HG03442 (cell line): ENCODE measurements around the gene FUT3.
A peak's percentile ranks its signal among the peaks of the same experiment; 100 is the strongest.
"Not testable (repeated sequence)": the region's sequence is repeated elsewhere in the genome, so short reads cannot be mapped to it uniquely, and the experiment has no call there.

Experiments
- ATAC-seq: cut with Tn5 transposase; IDR thresholded peaks from one replicate; pipeline ENCODE4 v1.9.1; 2021; ENCODE audit warnings: mild to moderate bottlenecking, moderate library complexity; ENCODE audit not compliant: unreplicated experiment

Gene FUT3

GRCh38 chr19:5850189-5850588 lies 1.1 kb downstream of the FUT3 start:
- no peak for ATAC-seq

- not testable (repeated sequence) for ATAC-seq
Measured at GRCh38 chr19:5848621-5849020, 2.6 kb downstream of the FUT3 start.

- not testable (repeated sequence) for ATAC-seq
Measured at GRCh38 chr19:5847846-5848245, 3.4 kb downstream of the FUT3 start.

- ATAC-seq = no peak
Measured at GRCh38 chr19:5844456-5845433, 6.5 kb downstream of the FUT3 start.

- no peak for ATAC-seq
Measured at GRCh38 chr19:5843295-5843927, 7.8 kb downstream of the FUT3 start.

- ATAC-seq = not testable (repeated sequence)
Measured at GRCh38 chr19:5841735-5842111, 9.5 kb downstream of the FUT3 start.

GRCh38 chr19:5839065-5840017 lies 11.9 kb downstream of the FUT3 start, which contains the start of gene FUT6:
FUT6 (minus strand) TSS chr19:5839702; CDS start chr19:5832567, 7,135 bp downstream.
- no peak for ATAC-seq

- no peak for ATAC-seq
Measured at GRCh38 chr19:5838353-5839064, 12.7 kb downstream of the FUT3 start.

- ATAC-seq = no peak
Measured at GRCh38 chr19:5837761-5838352, 13.4 kb downstream of the FUT3 start.

- ATAC-seq = no peak
Measured at GRCh38 chr19:5832527-5833216, 18.6 kb downstream of the FUT3 start.

GRCh38 chr19:5832061-5832460 lies 19.2 kb downstream of the FUT3 start:
- ATAC-seq = no peak

- ATAC-seq = no peak
Measured at GRCh38 chr19:5831159-5831558, 20.1 kb downstream of the FUT3 start.

- no peak for ATAC-seq
Measured at GRCh38 chr19:5829567-5830310, 21.5 kb downstream of the FUT3 start.

- ATAC-seq = no peak
Measured at GRCh38 chr19:5828661-5829566, 22.3 kb downstream of the FUT3 start.

GRCh38 chr19:5827891-5828660 lies 23.2 kb downstream of the FUT3 start:
- peak; percentile 72 for ATAC-seq

GRCh38 chr19:5827342-5827890 lies 23.8 kb downstream of the FUT3 start:
- no peak for ATAC-seq
